WTC11 (cell line): ENCODE data around the gene DHX38.

ENCODE experiments used
- ETV6 ChIP-seq: sonication (generic); formaldehyde crosslinking; IDR thresholded peaks from 2 replicates; pipeline ENCODE4 v1.8.1; 2022; ENCODE audit warnings: mild to moderate bottlenecking, missing genetic modification reagents
- GRHL2 ChIP-seq: fragments of 250-450 bp; sonication (Bioruptor Pico); IDR thresholded peaks from 2 replicates; pipeline ENCODE4 v1.8.0; 2022; ENCODE audit warnings: mild to moderate bottlenecking, moderate library complexity; ENCODE audit not compliant: insufficient replicate concordance, severe bottlenecking
- PRRX2 ChIP-seq: fragments of 250-450 bp; sonication (Bioruptor Pico); IDR thresholded peaks from 2 replicates; pipeline ENCODE4 v1.8.0; 2021; ENCODE audit warnings: mild to moderate bottlenecking
- SP1 ChIP-seq: sonication (generic); formaldehyde crosslinking; conservative IDR thresholded peaks from 2 replicates; pipeline ENCODE4 v1.8.1; 2022; ENCODE audit warnings: missing genetic modification reagents
- TEAD4 ChIP-seq: sonication (generic); formaldehyde crosslinking; IDR thresholded peaks from 2 replicates; pipeline ENCODE4 v1.8.0; 2022; ENCODE audit warnings: mild to moderate bottlenecking, missing genetic modification reagents
- ZNF138 ChIP-seq: sonication (generic); formaldehyde crosslinking; conservative IDR thresholded peaks from 2 replicates; pipeline ENCODE4 v1.8.1; 2022; ENCODE audit warnings: mild to moderate bottlenecking, moderate library complexity, missing genetic modification reagents
- TF ChIP-seq, protein P1 (sequence below): fragments of 200-600 bp; IDR thresholded peaks from 2 replicates; pipeline ENCODE4 v1.8.0; 2022; ENCODE audit warnings: antibody characterized with exemption
- TF ChIP-seq, protein P2 (sequence below): sonication (generic); formaldehyde crosslinking; IDR thresholded peaks from 2 replicates; pipeline ENCODE4 v1.8.0; 2022; ENCODE audit warnings: mild to moderate bottlenecking, missing genetic modification reagents
- TF ChIP-seq, protein P3 (sequence below): sonication (generic); formaldehyde crosslinking; IDR thresholded peaks from 2 replicates; pipeline ENCODE4 v1.8.1; 2023; ENCODE audit warnings: mild to moderate bottlenecking, moderate library complexity, missing genetic modification reagents

DNA sequence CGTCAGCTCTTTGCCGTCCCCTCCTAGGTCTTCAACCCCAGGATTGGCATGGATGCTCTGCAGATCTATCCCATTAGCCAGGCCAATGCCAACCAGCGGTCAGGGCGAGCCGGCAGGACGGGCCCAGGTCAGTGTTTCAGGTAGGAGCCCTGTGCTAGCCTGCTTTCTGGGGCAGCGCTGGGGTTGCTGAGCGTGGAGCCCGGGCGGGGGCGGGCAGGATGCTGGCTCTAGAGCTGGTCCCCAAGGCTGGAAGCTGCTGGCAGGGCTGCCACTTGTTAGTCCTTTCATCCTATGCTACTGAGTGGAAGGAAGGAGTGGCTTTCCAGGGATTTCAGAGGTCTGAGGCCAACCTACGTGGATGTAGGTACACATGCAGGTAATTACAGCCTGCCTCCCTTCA lies 12.3 kb downstream of the DHX38 start:
- TF ChIP-seq ETV6 (CRISPR knock-in tag) (no peak), ZNF138 (no peak), GRHL2 (CRISPR knock-in tag) (no peak), SP1 (CRISPR knock-in tag) (no peak), TEAD4 (CRISPR knock-in tag) (no peak), PRRX2 (no peak)
- TF ChIP-seq, protein P1, sequence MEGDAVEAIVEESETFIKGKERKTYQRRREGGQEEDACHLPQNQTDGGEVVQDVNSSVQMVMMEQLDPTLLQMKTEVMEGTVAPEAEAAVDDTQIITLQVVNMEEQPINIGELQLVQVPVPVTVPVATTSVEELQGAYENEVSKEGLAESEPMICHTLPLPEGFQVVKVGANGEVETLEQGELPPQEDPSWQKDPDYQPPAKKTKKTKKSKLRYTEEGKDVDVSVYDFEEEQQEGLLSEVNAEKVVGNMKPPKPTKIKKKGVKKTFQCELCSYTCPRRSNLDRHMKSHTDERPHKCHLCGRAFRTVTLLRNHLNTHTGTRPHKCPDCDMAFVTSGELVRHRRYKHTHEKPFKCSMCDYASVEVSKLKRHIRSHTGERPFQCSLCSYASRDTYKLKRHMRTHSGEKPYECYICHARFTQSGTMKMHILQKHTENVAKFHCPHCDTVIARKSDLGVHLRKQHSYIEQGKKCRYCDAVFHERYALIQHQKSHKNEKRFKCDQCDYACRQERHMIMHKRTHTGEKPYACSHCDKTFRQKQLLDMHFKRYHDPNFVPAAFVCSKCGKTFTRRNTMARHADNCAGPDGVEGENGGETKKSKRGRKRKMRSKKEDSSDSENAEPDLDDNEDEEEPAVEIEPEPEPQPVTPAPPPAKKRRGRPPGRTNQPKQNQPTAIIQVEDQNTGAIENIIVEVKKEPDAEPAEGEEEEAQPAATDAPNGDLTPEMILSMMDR, result no peak
- TF ChIP-seq, protein P2, sequence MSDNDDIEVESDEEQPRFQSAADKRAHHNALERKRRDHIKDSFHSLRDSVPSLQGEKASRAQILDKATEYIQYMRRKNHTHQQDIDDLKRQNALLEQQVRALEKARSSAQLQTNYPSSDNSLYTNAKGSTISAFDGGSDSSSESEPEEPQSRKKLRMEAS (CRISPR knock-in tag), result no peak
- TF ChIP-seq, protein P3, sequence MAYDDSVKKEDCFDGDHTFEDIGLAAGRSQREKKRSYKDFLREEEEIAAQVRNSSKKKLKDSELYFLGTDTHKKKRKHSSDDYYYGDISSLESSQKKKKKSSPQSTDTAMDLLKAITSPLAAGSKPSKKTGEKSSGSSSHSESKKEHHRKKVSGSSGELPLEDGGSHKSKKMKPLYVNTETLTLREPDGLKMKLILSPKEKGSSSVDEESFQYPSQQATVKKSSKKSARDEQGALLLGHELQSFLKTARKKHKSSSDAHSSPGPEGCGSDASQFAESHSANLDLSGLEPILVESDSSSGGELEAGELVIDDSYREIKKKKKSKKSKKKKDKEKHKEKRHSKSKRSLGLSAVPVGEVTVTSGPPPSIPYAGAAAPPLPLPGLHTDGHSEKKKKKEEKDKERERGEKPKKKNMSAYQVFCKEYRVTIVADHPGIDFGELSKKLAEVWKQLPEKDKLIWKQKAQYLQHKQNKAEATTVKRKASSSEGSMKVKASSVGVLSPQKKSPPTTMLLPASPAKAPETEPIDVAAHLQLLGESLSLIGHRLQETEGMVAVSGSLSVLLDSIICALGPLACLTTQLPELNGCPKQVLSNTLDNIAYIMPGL (CRISPR knock-in tag), result no peak
